HG03175 (cell line): ENCODE data around the gene CCDC158.
"Not testable (repeated sequence)": the region's sequence is repeated elsewhere in the genome, so short reads cannot be mapped to it uniquely, and the experiment has no call there.

ENCODE experiments used
- ATAC-seq: cut with Tn5 transposase; IDR thresholded peaks from one replicate; pipeline ENCODE4 v1.9.1; 2021; ENCODE audit warnings: mild to moderate bottlenecking, moderate library complexity; ENCODE audit not compliant: unreplicated experiment

The CCDC158 gene

GRCh38 chr4:76420762-76421581, at the start of gene CCDC158:
Gene CCDC158, minus strand, starts transcription at chr4:76421141. Its CDS starts 17,934 bp downstream, at chr4:76403207.
- ATAC-seq = no peak

- ATAC-seq = no peak
Measured at GRCh38 chr4:76470532-76470931, 49.6 kb upstream of the CCDC158 start.

DNA sequence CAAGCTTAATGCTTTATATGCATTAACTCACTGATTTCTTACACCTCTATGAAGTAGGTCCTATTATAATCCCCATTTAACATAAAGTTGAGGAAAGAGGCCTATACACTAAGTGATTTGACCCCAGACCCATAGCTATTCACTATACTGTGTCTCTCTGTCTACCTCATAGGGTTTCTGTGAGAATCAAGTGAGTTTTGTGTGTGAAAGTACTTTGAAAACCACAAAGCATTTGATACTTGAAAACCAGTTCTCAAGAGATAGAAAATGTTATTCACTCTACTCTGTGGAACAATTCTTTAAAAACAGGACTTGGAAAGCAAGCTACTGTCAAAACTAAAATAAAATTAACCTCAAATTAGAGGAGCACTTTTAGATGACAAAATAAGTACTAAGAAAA, 49.1 kb upstream of the CCDC158 start:
- ATAC-seq = no peak

- ATAC-seq = no peak
Measured at GRCh38 chr4:76463568-76463967, 42.6 kb upstream of the CCDC158 start.

- no peak for ATAC-seq
Measured at GRCh38 chr4:76459291-76459723, 38.4 kb upstream of the CCDC158 start.

- no peak for ATAC-seq
Measured at GRCh38 chr4:76458825-76459224, 37.9 kb upstream of the CCDC158 start.

DNA sequence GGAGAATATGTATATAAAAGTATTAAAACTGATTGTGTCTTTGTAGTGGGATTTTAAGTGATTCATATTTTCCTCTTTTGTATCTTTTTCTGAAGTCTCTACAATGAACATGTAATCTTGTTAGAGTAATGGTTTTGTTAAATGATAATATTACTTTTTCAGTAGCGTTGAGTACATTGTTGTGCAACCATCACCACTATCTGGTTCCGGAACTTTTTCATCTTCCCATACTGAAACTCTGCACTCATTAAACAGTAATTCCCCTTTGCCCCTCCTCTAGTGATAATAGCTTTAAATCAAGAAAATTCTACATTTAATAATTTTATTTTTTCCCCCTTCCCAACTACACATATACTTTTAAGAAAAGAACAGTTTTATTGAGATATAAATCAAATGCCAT, 37.4 kb upstream of the CCDC158 start:
- ATAC-seq = no peak

DNA sequence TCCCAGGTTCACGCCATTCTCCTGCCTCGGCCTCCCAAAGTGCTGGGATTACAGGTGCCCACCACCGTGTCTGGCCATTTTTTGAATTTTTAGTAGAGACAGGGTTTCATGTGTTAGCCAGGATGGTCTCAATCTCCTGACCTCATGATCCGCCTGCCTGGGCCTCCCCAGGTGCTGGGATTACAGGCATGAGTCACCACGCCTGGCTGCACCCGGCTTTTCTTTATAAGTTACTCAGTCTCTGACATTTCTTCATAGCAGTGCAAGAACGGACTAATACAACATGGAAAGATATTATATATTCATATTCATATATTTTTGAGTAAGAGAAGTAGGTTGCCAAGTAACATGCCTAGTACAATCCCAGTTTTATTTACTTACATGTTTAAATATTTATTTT, 36.9 kb upstream of the CCDC158 start:
- no peak for ATAC-seq

DNA sequence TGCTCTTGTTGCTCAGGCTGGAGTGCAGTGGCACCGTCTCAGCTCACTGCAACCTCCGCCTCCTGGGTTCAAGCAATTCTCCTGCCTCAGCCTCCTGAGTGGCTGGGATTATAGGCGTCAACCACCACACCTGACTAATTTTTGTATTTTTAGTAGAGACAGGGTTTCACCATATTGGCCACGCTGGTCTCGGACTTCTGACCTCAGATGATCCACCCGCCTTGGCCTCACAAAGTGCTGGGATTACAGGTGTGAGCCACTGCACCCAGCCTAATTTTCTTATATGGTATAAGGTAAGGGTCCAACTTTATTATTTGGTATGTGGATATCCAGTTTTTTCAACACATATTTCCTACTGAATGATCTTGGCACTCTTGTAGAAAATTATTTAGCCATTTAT, 33.1 kb upstream of the CCDC158 start:
- not testable (repeated sequence) for ATAC-seq

- no peak for ATAC-seq
Measured at GRCh38 chr4:76453232-76453631, 32.3 kb upstream of the CCDC158 start.

DNA sequence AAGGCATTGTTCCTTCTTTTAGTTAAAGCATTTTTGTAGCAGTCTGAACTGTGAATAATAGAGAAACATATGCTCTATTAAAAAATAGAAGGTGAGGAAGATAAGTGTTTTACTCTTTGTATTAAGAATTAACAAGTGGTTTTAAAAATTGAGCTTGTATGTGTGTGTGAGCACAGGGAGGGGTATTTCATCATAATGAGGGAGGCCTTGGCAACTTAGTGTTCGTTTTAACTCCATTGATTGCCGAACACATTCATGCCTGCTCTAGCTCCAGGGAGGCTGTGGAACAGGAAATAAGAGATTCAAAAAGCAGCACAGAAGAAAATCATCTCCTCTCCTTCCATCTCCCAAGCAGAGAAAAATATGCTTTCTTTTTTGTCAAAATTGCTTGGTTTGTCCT, 28.9 kb upstream of the CCDC158 start:
- no peak for ATAC-seq

- ATAC-seq = no peak
Measured at GRCh38 chr4:76449362-76449767, 28.4 kb upstream of the CCDC158 start.

GRCh38 chr4:76448211-76448610, 27.3 kb upstream of the CCDC158 start:
- ATAC-seq = no peak

DNA sequence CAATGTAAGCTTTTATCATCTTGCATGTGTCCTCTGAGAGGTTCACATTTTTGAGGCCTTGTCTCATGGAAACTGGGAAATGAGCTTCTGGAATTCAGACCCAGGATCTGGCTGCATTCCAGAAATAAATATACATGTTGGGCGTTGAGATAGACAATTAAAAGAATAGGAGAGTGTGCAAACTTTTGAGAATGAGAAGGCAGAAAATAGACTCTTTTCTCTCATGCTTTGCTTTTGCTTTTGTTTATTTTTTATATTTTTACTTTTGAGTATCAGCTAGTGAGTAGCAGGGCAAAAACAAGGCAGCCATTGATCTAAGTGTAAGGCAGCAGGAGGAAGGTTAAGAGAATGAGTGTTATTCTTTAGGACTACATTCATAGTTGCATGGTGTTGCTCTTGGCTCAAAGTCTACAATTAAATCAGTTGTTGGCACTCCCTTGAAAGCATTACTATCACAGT, 26.5 kb upstream of the CCDC158 start:
- ATAC-seq = no peak

- ATAC-seq = no peak
Measured at GRCh38 chr4:76445911-76446310, 25.0 kb upstream of the CCDC158 start.

- ATAC-seq = no peak
Measured at GRCh38 chr4:76443376-76443775, 22.4 kb upstream of the CCDC158 start.

DNA sequence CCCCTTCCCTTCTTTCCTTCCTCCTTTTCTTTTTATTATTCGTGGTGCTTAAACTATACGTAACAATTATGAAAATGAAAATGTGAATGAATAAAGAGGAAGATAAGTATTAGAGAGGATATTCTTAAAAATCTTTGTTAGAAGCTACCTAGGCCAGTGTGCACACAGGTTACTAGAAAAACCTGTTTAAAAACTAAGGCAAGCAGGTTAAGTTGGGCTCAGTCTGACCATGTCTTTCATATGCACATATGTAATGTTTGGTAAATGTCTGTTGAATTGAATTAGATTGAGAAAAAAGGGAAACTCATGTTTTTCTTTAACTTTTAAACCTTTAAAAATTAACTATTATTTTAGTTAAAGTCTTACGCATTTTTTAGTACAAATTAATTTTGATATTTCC, 21.9 kb upstream of the CCDC158 start:
- ATAC-seq = no peak

- ATAC-seq = no peak
Measured at GRCh38 chr4:76441881-76442280, 20.9 kb upstream of the CCDC158 start.

DNA sequence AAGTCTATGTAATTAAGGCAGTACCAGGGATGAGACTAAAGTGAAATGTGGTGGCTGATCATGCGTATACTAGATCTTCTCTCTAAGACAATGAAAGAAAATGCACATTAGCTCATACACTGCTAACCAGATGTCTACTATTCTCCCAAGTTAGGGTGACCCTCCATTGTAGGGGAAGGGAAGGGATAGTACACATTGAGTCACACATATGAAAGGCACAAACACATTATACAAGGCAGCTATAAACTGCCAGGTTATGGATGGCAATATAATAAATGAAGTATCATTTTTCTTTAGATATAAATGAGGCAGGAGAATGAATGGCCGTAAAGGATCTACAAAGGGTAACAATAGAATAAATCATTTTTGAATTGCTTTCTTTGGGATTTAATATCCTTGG, 18.6 kb upstream of the CCDC158 start:
- ATAC-seq = no peak

GRCh38 chr4:76435528-76436319, 14.8 kb upstream of the CCDC158 start:
- no peak for ATAC-seq

DNA sequence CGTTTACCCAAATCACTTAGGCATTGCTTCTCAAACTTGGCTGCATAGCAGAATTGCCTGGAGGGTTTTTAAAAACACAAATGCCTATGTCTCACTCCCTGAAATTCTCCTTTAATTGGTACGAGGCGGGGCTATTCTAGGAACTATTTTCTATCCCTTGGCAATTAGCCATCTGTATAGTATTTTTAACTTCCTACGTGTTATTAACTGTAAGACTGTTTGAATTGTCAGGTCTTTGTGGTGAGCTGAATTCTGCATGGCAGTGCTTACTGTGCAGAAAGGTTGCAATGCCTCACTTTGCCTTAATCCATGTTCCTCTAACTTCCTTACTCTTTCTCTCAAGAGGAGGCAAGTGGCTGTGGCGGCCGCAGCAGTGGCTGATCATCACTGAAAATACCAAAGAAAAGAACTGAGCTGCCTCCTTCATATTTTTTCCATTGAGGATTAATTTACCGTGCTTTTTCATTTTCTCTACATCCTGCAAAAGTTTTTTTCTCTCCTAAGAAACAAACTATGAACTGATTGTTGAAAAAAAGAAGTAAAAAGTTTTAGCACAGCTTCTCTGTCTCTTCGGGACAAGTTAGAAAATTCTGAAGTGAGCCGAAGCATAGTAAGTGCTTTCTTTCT, 14.1 kb upstream of the CCDC158 start, which contains the start of gene SHROOM3:
Gene SHROOM3 (plus strand): TSS at position 329 of the 627 bp plus-strand sequence. CDS start 824 bp downstream, outside the sequence.
- no peak for ATAC-seq
